ACC112 (cell line): Measurements from ENCODE around the gene MYMK.

Source experiments
- H2AFZ ChIP-seq: fragments of 200-600 bp; sonication (generic); one replicate; pipeline ENCODE4 v1.6.0; 2017; ENCODE audit warnings: antibody characterized with exemption, low read length; ENCODE audit not compliant: unreplicated experiment
- H3K27ac ChIP-seq: fragments of 200-600 bp; sonication (generic); 2 replicates; pipeline ENCODE4 v1.5.1; 2014; ENCODE audit warnings: low read depth, mild to moderate bottlenecking, antibody characterized with exemption, low read length, moderate library complexity
- H3K27me3 ChIP-seq: fragments of 200-600 bp; sonication (generic); 2 replicates; pipeline ENCODE4 v1.6.1; 2014; ENCODE audit warnings: mild to moderate bottlenecking, antibody characterized with exemption, low read length, moderate library complexity, mixed read lengths; ENCODE audit not compliant: insufficient read depth
- H3K36me3 ChIP-seq: fragments of 200-600 bp; sonication (generic); 2 replicates; pipeline ENCODE4 v1.6.1; 2016; ENCODE audit warnings: mild to moderate bottlenecking, antibody characterized with exemption, low read length, moderate library complexity, mixed read lengths; ENCODE audit not compliant: insufficient read depth
- H3K4me1 ChIP-seq: fragments of 200-600 bp; sonication (generic); one replicate; pipeline ENCODE4 v1.6.1; 2016; ENCODE audit warnings: low read length, mixed read lengths; ENCODE audit not compliant: insufficient read depth, unreplicated experiment, control insufficient read depth
- H3K4me3 ChIP-seq: fragments of 200-600 bp; sonication (generic); 2 replicates; pipeline ENCODE4 v1.5.1; 2014; ENCODE audit warnings: mild to moderate bottlenecking, low read depth, low read length
- H3K79me2 ChIP-seq: fragments of 200-600 bp; sonication (generic); one replicate; pipeline ENCODE4 v1.6.0; 2016; ENCODE audit warnings: low read length; ENCODE audit not compliant: control insufficient read depth, unreplicated experiment, insufficient read depth

Gene MYMK

DNA sequence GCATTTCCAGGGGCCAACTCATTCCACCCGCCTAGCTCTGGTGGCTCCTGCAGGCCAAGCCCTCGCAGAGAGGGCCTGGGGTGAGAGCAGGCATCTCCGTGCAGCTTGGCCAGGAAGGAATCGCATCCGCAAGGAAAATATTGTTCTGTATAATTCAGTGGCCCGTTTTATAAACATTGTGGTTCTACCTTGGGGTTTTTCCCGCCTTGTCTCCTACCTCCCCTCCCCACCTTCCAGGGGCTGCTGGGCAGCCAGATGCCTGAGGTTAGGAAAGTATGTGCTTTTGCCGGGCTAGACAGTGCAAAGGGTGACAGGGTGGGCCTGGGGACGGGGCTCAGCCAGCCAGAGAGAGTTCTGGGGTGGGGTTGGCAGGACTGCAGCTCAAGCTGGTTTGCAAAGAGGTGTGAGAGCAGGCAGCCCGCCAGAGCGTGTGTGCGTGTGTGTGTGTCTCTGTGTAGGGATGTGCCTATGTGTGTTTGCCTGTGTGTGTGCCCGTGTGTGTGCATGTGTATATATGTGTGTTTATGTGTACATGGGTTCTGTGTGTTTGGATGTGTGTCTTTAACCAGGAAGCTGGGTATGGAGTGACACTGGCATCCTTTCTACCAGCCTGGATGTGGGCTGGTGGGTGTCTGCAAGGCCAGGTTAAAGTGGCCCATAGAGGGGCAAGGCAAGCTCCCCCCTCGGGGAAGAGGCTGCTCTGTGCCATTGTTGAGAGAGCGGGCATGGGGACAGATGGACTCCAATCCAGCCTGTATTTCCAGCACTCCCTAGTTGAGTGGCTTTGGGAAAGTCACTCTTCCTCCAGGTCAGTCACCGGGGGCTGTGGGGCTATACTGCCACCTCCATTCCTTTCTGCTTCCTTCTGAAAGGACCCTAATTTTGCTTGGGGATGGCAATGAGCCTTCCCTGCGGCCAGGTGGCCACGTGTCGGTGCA is 35.2 kb downstream of the MYMK start:
- no peaks in the 10 kb centered on the region for H3K79me2 ChIP-seq
- no peaks in the 10 kb centered on the region for H3K27me3 ChIP-seq
- H3K36me3 ChIP-seq: no peaks in the 10 kb centered on the region
- H2AFZ ChIP-seq: no peak overlapping the region
- no peak overlapping the region for H3K27ac ChIP-seq
- H3K4me3 ChIP-seq: no peak overlapping the region
- H3K4me1 ChIP-seq: no peaks in the 10 kb centered on the region

DNA sequence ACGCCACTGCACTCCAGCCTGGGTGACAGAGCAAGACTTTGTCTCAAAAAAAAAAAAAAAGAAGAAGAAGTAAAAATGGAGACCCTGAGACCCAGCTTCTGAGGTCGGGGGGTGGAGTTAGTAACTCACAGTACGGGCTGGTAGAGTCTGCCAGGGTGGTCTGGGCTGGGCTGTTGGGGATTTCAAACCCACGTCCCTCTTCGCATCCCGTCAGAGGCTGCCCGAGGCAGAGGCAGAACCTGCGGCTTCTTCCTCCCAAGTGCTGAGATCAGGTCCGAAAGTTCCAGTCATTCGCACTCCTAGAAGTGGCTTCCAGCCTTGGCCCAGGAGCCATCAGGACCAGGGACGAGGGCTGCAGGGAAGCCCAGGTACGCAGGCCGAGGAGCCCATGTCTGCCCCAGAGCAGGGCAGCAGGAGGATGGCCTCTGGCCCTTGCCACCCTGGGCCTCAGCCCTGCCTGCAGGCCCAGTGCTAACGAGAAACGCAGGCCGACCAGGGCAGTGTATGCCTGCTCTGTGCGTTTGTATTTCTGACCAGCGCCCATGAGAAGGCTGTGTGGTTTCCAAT is 36.0 kb downstream of the MYMK start:
- Histone ChIP-seq H3K4me3 (no peak overlapping the region), H3K4me1 (no peaks in the 10 kb centered on the region), H3K27me3 (no peaks in the 10 kb centered on the region), H3K36me3 (no peaks in the 10 kb centered on the region), H3K79me2 (no peaks in the 10 kb centered on the region), H2AFZ (no peak overlapping the region), H3K27ac (no peak overlapping the region)

DNA sequence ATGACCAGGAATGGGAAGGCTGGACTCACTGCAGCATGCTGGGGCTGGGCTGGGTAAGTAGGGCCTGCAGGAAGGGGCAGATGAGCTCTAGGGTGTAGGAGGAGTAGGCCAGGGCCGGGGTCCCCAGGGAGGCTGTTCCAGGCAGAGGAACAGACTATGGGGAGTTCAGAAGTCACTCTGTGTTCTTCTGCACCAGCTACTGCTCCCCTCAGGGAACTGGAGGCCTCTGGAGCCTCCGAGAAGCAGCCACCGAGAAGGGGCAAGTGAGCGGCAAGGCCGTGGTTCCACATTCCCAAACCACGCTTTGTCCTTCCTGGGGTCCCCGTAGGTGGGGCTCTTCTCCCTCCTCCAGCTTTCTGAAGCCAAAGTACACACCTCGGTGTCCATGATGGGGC is 37.4 kb downstream of the MYMK start:
- Histone ChIP-seq H3K27me3 (no peaks in the 10 kb centered on the region), H3K27ac (no peak overlapping the region), H3K79me2 (no peaks in the 10 kb centered on the region), H3K4me1 (no peaks in the 10 kb centered on the region), H3K36me3 (no peaks in the 10 kb centered on the region), H2AFZ (no peak overlapping the region), H3K4me3 (no peak overlapping the region)

DNA sequence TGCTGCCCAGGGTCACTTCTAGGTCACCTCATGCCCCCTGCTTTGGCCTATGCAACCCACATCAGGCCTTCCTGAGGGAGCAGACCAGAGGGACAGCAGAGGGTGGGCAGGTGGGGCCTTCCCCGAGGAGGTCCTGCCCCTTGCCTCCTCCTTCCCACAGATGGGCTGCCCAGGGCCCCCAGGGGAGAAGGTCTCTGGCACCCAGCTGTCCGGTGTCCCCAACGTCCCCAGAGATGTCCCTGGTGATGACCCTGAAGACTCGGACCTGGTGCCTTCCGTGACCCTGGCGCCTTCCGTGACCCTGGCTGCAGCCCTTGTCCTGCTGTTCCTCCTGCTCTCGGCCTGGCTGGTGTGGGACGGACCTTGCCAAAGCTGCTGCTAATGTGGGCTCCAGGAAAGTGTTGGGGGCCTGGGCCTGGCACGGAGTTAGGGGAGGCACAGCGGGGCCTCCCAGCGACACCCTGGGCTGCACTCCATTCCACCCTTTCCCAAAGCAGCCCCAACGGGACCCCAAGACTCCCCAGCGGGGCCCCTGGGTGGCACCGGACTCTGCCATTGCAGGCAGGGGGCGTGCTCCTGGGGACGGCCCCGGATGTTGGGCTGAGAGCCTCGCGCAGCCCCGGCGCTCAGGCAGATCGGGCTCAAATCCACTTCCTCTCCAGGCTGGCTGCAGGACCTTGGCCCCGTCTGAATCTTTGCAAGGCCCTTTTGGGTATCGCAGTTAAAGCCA is 39.1 kb downstream of the MYMK start:
- no peaks in the 10 kb centered on the region for H3K27me3 ChIP-seq
- H3K79me2 ChIP-seq: no peaks in the 10 kb centered on the region
- no peak overlapping the region for H3K4me3 ChIP-seq
- H3K4me1 ChIP-seq: no peaks in the 10 kb centered on the region
- H3K27ac ChIP-seq: no peak overlapping the region
- no peak overlapping the region for H2AFZ ChIP-seq
- H3K36me3 ChIP-seq: no peaks in the 10 kb centered on the region

DNA sequence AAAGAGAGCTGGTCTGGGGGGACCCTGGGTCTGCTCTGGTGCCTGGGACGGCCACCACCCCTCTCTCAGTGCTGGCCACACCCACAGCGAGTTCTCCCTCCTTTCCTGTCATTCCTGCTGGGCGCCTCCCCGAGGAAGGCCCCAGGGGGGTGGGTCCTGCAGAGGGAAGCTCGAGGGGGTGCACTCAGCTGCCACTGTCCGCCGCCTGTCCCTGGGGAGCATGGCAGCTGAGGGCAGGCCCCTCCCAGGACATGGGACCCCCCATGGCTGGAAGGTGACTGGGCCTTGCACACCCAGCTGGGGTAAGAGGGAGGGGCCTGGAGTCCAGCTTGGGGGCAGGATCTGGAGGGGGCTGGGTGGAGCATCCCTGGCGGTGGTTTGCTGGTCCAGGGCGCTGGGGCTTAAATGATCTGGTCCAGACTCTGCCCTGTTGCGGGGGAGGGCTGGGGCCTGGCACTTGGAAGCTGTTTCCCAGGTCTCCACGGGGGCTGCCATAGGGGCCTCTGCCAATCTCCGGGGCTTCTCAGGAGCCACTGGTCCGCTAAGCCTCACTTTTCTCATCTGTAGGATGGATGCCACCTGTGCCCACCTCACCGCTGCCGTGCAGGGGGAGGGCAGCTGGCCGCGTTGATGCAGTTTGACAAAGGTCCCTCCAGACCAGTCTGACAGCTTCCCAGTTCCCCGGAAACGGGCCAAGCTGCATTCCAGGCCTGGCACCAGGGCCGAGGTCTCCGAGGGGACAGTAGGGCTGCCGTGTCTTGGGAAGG is 39.9 kb downstream of the MYMK start:
- H3K36me3 ChIP-seq: no peaks in the 10 kb centered on the region
- no peaks in the 10 kb centered on the region for H3K4me1 ChIP-seq
- no peak overlapping the region for H3K27ac ChIP-seq
- H3K79me2 ChIP-seq: no peaks in the 10 kb centered on the region
- H3K4me3 ChIP-seq: no peak overlapping the region
- no peaks in the 10 kb centered on the region for H3K27me3 ChIP-seq
- no peak overlapping the region for H2AFZ ChIP-seq

DNA sequence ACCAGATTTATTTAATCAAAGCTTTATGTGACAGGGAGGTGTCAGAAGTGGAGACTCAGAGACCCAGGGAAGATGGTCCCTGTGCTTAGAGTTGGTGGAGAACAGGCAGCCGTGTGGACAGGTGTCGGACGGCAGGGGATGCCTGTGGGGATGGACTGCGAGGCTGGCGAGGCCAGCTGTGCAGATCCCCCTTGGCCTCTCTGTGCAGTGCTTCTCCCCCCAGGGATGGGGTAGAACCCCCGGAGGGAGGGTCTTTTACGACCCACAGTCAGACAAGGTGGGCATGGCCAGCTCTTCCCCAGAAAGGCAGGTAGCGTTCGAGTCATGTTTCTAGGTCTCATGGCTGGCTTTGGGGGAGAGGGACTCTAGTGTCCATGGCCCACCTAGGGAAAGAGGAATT is 41.1 kb downstream of the MYMK start:
- Histone ChIP-seq H2AFZ (no peak overlapping the region), H3K36me3 (no peaks in the 10 kb centered on the region), H3K27me3 (no peaks in the 10 kb centered on the region), H3K79me2 (peaks cover 2% of the 10 kb centered on the region), H3K4me3 (no peak overlapping the region), H3K27ac (no peak overlapping the region), H3K4me1 (peaks cover 4% of the 10 kb centered on the region)

DNA sequence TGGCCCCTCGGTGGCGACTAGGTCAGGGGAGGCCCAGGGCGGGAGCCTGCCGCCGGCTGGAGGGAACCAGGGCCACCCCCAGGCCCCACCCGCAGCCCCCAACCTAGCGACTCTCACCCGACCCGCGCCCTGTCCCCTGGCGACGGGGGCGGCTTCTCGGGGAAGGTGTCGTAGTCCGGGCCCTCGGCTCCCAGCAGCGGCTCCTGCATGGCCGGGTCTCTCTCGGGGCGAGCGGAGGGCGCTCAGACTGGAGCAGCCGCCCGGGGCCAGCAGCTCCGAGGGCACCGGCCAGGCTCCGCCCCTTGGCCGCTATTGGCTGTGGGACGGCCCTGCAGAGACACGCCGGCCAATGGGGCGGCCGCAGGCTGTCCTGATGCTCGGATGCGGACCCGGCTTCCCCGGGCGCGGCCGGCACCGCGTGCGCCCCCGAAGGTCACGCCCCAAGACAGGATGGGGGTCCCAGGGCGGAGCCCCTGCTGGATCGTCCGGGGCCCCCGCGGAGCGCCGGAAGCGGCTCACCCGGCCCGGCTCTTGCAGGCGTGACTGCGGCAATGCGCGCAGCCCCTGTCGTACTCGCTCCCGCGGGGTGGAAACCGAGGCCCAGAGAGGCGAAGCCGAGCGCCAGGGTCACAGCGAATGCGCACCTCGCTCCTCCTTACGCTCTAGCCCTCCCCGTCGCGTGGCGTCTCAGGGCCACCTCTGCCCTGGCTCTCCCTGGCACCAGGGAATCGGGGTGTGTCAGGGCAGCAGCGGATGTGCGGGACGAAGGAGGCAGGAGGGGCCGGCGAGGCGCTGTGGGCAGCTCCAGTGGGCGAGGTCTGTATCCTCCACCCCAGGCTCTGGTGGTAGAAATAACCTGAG is 45.7 kb downstream of the MYMK start, which contains the start of gene SLC2A6:
Gene SLC2A6 (minus strand): TSS at position 249 of the 861 bp plus-strand sequence. CDS start 40 bp downstream, at position 209.
- peaks cover 4% of the 10 kb centered on the region; the same call in 1 of the 2 replicates for H3K36me3 ChIP-seq
- H3K4me3 ChIP-seq: peak within 1 kb of the TSS; percentile 89
- peak within 1 kb of the TSS; percentile 47; the same call in 1 of the 2 replicates for H3K27ac ChIP-seq
- peak within 1 kb of the TSS; percentile 87 for H2AFZ ChIP-seq
- peaks cover 25% of the 10 kb centered on the region for H3K79me2 ChIP-seq
- H3K27me3 ChIP-seq: no peaks in the 10 kb centered on the region
- H3K4me1 ChIP-seq: peaks cover 28% of the 10 kb centered on the region

DNA sequence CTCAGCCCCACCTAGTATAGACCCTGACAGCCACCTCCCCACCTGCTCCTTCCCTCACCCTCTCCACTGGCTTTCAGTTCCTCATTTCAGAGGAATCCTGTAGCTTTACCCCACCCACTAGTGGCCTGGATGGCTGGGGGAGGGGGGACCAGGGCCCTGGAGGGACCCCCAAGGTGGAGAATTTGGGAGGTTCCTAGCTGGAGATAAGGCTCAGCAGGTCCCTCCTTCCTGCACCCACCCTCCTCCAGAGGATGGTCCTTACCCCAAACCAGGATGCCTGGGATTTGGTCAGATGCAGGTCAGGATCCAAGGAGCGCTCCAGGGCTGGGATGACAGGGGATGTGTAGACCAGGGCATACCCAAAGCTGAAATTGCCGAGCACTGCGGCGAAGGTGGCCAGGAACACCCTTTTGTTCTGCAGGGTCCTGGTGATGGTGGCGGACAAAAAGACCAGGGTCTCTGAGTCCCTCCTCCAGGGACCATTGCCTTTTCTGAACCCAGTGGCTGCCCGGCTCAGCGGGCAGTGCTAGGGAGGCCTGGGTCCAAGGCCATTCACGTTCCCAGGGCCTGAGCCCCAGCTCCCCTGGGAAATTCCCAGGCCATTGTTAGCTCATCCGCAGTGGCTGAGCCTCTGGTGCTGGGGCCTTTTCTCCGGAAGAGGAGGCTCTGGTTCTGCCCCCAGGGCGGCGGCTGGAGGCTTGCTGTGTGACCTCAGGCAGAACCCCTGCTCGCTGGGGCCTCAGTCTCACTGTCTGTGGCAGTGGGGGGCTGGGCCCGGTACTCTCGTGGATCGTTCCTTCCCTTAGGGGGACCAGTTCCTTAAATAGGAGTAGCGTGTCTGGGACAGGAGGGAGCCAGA is 46.5 kb downstream of the MYMK start:
- peak overlapping the region; percentile 47; the same call in 1 of the 2 replicates for H3K27ac ChIP-seq
- peaks cover 8% of the 10 kb centered on the region; the same call in 1 of the 2 replicates for H3K36me3 ChIP-seq
- peaks cover 25% of the 10 kb centered on the region for H3K79me2 ChIP-seq
- H3K4me1 ChIP-seq: peaks cover 28% of the 10 kb centered on the region
- no peaks in the 10 kb centered on the region for H3K27me3 ChIP-seq
- H3K4me3 ChIP-seq: peak overlapping the region; percentile 89
- peak overlapping the region; percentile 87 for H2AFZ ChIP-seq

DNA sequence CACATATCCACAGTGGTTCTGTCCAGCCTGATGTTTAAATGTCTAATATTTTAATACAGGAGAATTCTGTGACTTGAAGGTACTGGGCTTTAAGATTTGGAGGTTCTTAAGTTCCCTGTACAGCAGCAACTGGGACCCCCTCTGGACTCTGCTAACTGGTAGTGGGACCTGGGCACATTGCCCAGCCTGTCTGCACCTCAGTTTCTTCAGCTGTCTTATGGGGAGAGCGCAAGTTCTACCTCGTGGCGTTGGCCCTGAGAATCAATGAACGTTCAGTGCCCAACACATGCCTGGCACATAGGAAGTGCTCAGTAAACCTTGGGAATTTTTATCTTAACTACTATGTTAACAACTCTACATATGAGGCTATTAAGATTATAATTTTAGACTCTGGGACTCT is 47.3 kb downstream of the MYMK start:
- Histone ChIP-seq H3K27me3 (no peaks in the 10 kb centered on the region), H2AFZ (no peak overlapping the region), H3K36me3 (peaks cover 8% of the 10 kb centered on the region; the same call in 1 of the 2 replicates), H3K27ac (peak overlapping the region; percentile 40; the same call in 1 of the 2 replicates), H3K4me3 (peak overlapping the region; percentile 89), H3K79me2 (peaks cover 25% of the 10 kb centered on the region), H3K4me1 (peaks cover 28% of the 10 kb centered on the region)
